Endothelial cell of umbilical vein (primary cell): ENCODE measurements around the gene CSRP1. TPM values are rescaled to one million over a fixed set of nuclear protein-coding genes. Genes with fewer than 3 reads are reported as not detected.
A peak's percentile ranks its signal among the peaks of the same experiment; 100 is the strongest.

Experiments
- BruUV-seq: library from RNA; stranded (reverse); fragments of 400-500 nt; replicated peaks from 2 replicates; lab custom pipeline; 2021; lab: Mats Ljungman, UMichigan
- CTCF ChIA-PET: fragments of 300-600, 350-600 bp; sonication (Branson Sonifier 250); formaldehyde crosslinking; loops from one replicate; lab custom pipeline; 2021; ENCODE audit warnings: antibody characterized with exemption, inconsistent platforms; lab: Charles Lee
- POLR2A ChIA-PET: fragments of 300-600, 350-600 bp; sonication (Branson Sonifier 250); formaldehyde crosslinking; loops from one replicate; lab custom pipeline; 2021; ENCODE audit warnings: antibody characterized with exemption, inconsistent platforms; lab: Charles Lee
- DNase-seq: peaks from one replicate; pipeline ENCODE4 v3.0.0-alpha.2; 2011; ENCODE audit warnings: low read depth, low spot score
- FAIRE-seq: peaks from 2 replicates; lab custom pipeline; 2011; peaks lifted over from hg19 to GRCh38; lab: Jason Lieb, UNC
- H2AFZ ChIP-seq: 2 replicates; pipeline ENCODE4 v1.6.0; 2012; ENCODE audit warnings: low read depth, low read length, control low read depth, inconsistent platforms
- H3K27ac ChIP-seq: 2 replicates; pipeline ENCODE4 v1.5.1; 2011; ENCODE audit warnings: low read depth, mild to moderate bottlenecking, control low read depth, low read length, moderate library complexity; ENCODE audit not compliant: insufficient read depth
- H3K27me3 ChIP-seq, 2 experiments: 2 replicates each; pipeline versions ENCODE4 v1.6.0 to v1.6.1; 2011; ENCODE audit warnings: low read length in 2 of 2, mixed read lengths in 1 of 2; ENCODE audit not compliant: control insufficient read depth in 2 of 2, insufficient read depth in 2 of 2
- H3K36me3 ChIP-seq, 2 experiments: 2 replicates in 1 of 2; 3 replicates in 1 of 2; pipeline ENCODE4 v1.5.1; 2011; ENCODE audit warnings: low read length in 2 of 2, mild to moderate bottlenecking in 1 of 2, moderate library complexity in 1 of 2; ENCODE audit not compliant: control insufficient read depth in 2 of 2, insufficient read depth in 2 of 2; ENCODE audit errors: extremely low read depth in 1 of 2
- H3K4me1 ChIP-seq: 3 replicates; pipeline ENCODE4 v1.5.1; 2011; ENCODE audit warnings: mild to moderate bottlenecking, low read length; ENCODE audit not compliant: control insufficient read depth, insufficient read depth; ENCODE audit errors: extremely low read depth
- H3K4me2 ChIP-seq: 2 replicates; pipeline ENCODE4 v1.6.1; 2011; ENCODE audit warnings: low read length, control low read depth, mixed read lengths; ENCODE audit not compliant: insufficient read depth
- H3K4me3 ChIP-seq, 3 experiments: fragments of 200-600 bp in 1 of 3; sonication (generic), shearing (Covaris generic) in 1 of 3; replicated peaks in 1 of 3; 2 replicates each; pipeline ENCODE4 v1.5.1; 2011 to 2016; ENCODE audit warnings: control low read depth in 3 of 3, low read length in 3 of 3, mild to moderate bottlenecking in 2 of 3, inconsistent platforms in 1 of 3, low read depth in 1 of 3, moderate library complexity in 1 of 3; ENCODE audit not compliant: insufficient read depth in 1 of 3
- H3K79me2 ChIP-seq: 2 replicates; pipeline ENCODE4 v1.6.0; 2012; ENCODE audit warnings: low read length, inconsistent platforms; ENCODE audit not compliant: control insufficient read depth, insufficient read depth
- H3K9ac ChIP-seq: replicated peaks from 2 replicates; pipeline ENCODE3; 2011; ENCODE audit warnings: low read length, control low read depth; ENCODE audit not compliant: insufficient read depth; ENCODE audit errors: extremely low read depth
- H3K9me1 ChIP-seq: replicated peaks from 3 replicates; pipeline ENCODE4 v1.6.0; 2011; ENCODE audit warnings: mild to moderate bottlenecking, low read length; ENCODE audit not compliant: control insufficient read depth, insufficient read depth; ENCODE audit errors: extremely low read depth
- H3K9me3 ChIP-seq: replicated peaks from 2 replicates; pipeline ENCODE4 v1.5.1; 2012; ENCODE audit warnings: low read length, inconsistent platforms; ENCODE audit not compliant: control insufficient read depth, insufficient read depth
- H4K20me1 ChIP-seq: replicated peaks from 2 replicates; pipeline ENCODE3; 2011; ENCODE audit warnings: mild to moderate bottlenecking, low read length; ENCODE audit not compliant: control insufficient read depth, insufficient read depth; ENCODE audit errors: extremely low read depth
- EZH2 ChIP-seq: IDR thresholded peaks from 2 replicates; pipeline ENCODE4 v1.6.1; 2012; ENCODE audit warnings: borderline replicate concordance, low read depth, mild to moderate bottlenecking, moderate library complexity, low read length, inconsistent platforms; ENCODE audit not compliant: severe bottlenecking
- FOS ChIP-seq: IDR thresholded peaks from 2 replicates; pipeline ENCODE4 v1.6.1; 2011; ENCODE audit warnings: mild to moderate bottlenecking, low read length, moderate library complexity, borderline replicate concordance; ENCODE audit not compliant: insufficient read depth
- GATA2 ChIP-seq: IDR thresholded peaks from 2 replicates; pipeline ENCODE4 v1.7.0; 2011; ENCODE audit warnings: low read depth, mild to moderate bottlenecking, moderate library complexity, mixed read lengths, low read length; ENCODE audit not compliant: insufficient read length, insufficient read depth
- MYC ChIP-seq: IDR thresholded peaks from one replicate; pipeline ENCODE4 v1.6.1; 2011; ENCODE audit warnings: mild to moderate bottlenecking, low read depth, low read length
- POLR2AphosphoS5 ChIP-seq: IDR thresholded peaks from 2 replicates; pipeline ENCODE4 v1.6.1; 2012; ENCODE audit warnings: low read depth, mild to moderate bottlenecking, control low read depth, low read length, moderate library complexity; ENCODE audit not compliant: insufficient read depth
- dilution Hi-C: fragments of 300-500 bp; cut with MboI; formaldehyde crosslinking; loops from one replicate; pipeline ENCODE4 v1.15.0; 2019; ENCODE audit warnings: low sequenced_read_pairs; ENCODE audit not compliant: extremely low pct_ligation_motif_present
- intact Hi-C: fragments of 100-400 bp; cut with micrococcal nuclease; formaldehyde crosslinking; loops from one replicate; pipeline ENCODE4 v1.10.0; 2022
- polyA plus RNA-seq, 4 experiments: library from polyadenylated mRNA; depleted of rRNA in 3 of 4; stranded (reverse) in 3 of 4; unstranded in 1 of 4; fragments of >200 nt; gene quantifications; 2 replicates each; pipeline versions ENCODE4 v1.2.1 to v1.2.3, GENCODE V29; 2011 to 2012; ENCODE audit warnings: missing spikeins in 1 of 4
- total RNA-seq: library from RNA; stranded (reverse); gene quantifications from 2 replicates; pipeline ENCODE4 v1.2.3, GENCODE V29; 2021
- TF ChIP-seq, protein P1 (sequence below), 2 donors: IDR thresholded peaks; 1 replicate in 1 of 2; 2 replicates in 1 of 2; pipeline ENCODE4 v1.5.1; 2011; ENCODE audit warnings: low read length in 2 of 2, mild to moderate bottlenecking in 2 of 2, moderate library complexity in 2 of 2, control low read depth in 1 of 2, inconsistent platforms in 1 of 2, low read depth in 1 of 2; ENCODE audit not compliant: insufficient read depth in 1 of 2; ENCODE audit errors: extremely low read depth in 1 of 2

CSRP1 gene
- total and polyA plus RNA-seq, 2 donors (not counting 3 experiments of a cell fraction or from before 2014, with no cell fraction given): 393 to 510 TPM

DNA sequence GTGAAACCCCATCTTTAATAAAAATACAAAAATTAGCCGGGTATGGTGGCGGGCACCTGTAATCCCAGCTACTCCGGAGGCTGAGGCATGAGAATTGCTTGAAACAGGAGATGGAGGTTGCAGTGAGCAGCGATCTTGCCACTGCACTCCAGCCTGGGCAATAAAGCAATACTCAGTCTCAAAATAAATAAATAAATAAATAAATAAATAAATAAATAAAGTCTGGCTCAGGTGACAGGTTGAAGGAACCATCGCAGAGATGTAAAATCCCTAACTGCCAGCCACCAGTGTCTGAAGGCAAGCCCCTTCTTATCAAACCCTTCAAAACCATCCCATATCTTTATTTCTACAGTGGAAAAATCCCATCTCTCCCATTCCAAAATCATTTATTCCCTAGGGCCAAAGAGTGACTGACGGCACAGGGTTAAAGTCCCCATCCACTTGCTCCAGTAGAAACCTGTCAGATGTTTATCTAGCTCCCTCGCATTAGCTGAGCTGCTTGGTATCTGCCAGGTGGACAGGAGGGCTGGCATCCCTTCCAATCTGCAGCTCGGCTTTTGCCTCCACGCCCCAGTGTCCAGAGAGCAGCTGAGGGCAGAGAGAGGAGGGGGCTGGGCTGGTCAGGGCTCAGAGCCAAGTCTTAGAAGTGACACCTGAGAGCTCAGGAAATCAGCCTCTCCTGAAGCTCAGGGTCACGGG is 5.0 kb downstream of the CSRP1 start:
- FAIRE-seq: no peak
- no peaks in the 10 kb centered on the region for H3K9me3 ChIP-seq
- TF ChIP-seq GATA2: no peak
- TF ChIP-seq POLR2AphosphoS5: peak; percentile 6
- H3K9me1 ChIP-seq: no peaks in the 10 kb centered on the region
- no peak for DNase-seq
- CTCF ChIA-PET: interaction anchor here (1.5 to 28.3 kb wide), 4 partner anchors 4 to 66 kb away, joined by 5 to 1317 read pairs (median 667); partner anchors contain the start of gene CSRP1
- H3K27me3 ChIP-seq: no peaks in the 10 kb centered on the region
- H3K4me1 ChIP-seq: peaks cover 54% of the 10 kb centered on the region
- peaks cover 95% of the 10 kb centered on the region for H3K79me2 ChIP-seq
- POLR2A ChIA-PET: interaction anchor here (0.7 to 7.8 kb wide), 7 partner anchors 7 to 211 kb away, joined by 3 to 124 read pairs (median 12); partner anchors contain the start of gene PHLDA3
- H3K4me3 ChIP-seq: no peak overlapping the region
- intact Hi-C loops (no loop called here), dilution Hi-C loops (no loop called here)
- H3K4me2 ChIP-seq: no peak overlapping the region
- H3K36me3 ChIP-seq: peaks cover 3% of the 10 kb centered on the region in 2 experiments
- no TSS peak for BruUV-seq
- no peaks in the 10 kb centered on the region for H4K20me1 ChIP-seq
- no peak overlapping the region for H3K9ac ChIP-seq
- peak overlapping the region; percentile 89 for H3K27ac ChIP-seq
- H2AFZ ChIP-seq: no peak overlapping the region

DNA sequence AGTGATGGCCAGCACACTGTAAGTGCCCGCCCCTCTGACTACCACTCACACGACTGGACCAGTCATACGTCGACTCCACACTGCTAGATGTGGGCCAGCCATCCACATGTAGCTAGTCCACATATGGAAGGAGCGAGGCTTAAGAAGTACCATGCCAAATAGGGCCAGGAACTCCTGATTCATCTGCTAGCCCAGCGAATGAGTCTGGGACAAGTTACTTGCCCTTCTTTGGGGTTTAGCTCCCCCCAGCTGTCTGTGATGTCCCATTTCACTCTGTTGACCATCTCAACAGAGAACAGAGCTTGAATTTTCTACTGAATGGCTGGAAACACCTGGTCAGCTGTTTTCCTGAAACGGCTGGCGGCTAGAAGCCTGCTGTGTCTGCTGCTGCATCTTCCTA is 5.8 kb downstream of the CSRP1 start:
- Histone ChIP-seq H3K4me2 (no peak overlapping the region), H3K4me3 (no peak overlapping the region), H3K27ac (peak overlapping the region; percentile 28), H3K9me3 (no peaks in the 10 kb centered on the region), H3K4me1 (peaks cover 61% of the 10 kb centered on the region), H2AFZ (no peak overlapping the region), H3K36me3 (peaks cover 3% of the 10 kb centered on the region in 2 experiments), H3K9me1 (no peaks in the 10 kb centered on the region), H3K9ac (no peak overlapping the region), H3K79me2 (peaks cover 95% of the 10 kb centered on the region), H4K20me1 (no peaks in the 10 kb centered on the region), H3K27me3 (no peaks in the 10 kb centered on the region)
- BruUV-seq: no TSS peak
- dilution Hi-C loops (no loop called here), intact Hi-C loops (no loop called here)
- ChIA-PET CTCF (interaction anchor here (1.5 to 28.3 kb wide), 3 partner anchors 4 to 53 kb away, joined by 5 to 1317 read pairs (median 1317); partner anchors contain the start of gene CSRP1), POLR2A (interaction anchor here (0.6 to 7.8 kb wide), 3 partner anchors 11 to 32 kb away, joined by 3 to 124 read pairs (median 5); partner anchors contain the start of gene PHLDA3)
- TF ChIP-seq, protein P1, sequence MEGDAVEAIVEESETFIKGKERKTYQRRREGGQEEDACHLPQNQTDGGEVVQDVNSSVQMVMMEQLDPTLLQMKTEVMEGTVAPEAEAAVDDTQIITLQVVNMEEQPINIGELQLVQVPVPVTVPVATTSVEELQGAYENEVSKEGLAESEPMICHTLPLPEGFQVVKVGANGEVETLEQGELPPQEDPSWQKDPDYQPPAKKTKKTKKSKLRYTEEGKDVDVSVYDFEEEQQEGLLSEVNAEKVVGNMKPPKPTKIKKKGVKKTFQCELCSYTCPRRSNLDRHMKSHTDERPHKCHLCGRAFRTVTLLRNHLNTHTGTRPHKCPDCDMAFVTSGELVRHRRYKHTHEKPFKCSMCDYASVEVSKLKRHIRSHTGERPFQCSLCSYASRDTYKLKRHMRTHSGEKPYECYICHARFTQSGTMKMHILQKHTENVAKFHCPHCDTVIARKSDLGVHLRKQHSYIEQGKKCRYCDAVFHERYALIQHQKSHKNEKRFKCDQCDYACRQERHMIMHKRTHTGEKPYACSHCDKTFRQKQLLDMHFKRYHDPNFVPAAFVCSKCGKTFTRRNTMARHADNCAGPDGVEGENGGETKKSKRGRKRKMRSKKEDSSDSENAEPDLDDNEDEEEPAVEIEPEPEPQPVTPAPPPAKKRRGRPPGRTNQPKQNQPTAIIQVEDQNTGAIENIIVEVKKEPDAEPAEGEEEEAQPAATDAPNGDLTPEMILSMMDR (IDR thresholded peaks at IDR 0.05; ENCODE audit: extremely low read depth in 1 of 2, insufficient read depth in 1 of 2, low read depth in 1 of 2, low read length in 2 of 2): no peak
- TF ChIP-seq MYC (no peak), POLR2AphosphoS5 (no peak), FOS (no peak), EZH2 (no peak)
- DNase-seq: peak; percentile 45
- peak; percentile 62 for FAIRE-seq
